ENCODE data around the gene FHIT.
A peak's percentile ranks its signal among the peaks of the same experiment; 100 is the strongest.
"Not testable (repeated sequence)": the region's sequence is repeated elsewhere in the genome, so short reads cannot be mapped to it uniquely, and the experiment has no call there.

Gene FHIT

DNA sequence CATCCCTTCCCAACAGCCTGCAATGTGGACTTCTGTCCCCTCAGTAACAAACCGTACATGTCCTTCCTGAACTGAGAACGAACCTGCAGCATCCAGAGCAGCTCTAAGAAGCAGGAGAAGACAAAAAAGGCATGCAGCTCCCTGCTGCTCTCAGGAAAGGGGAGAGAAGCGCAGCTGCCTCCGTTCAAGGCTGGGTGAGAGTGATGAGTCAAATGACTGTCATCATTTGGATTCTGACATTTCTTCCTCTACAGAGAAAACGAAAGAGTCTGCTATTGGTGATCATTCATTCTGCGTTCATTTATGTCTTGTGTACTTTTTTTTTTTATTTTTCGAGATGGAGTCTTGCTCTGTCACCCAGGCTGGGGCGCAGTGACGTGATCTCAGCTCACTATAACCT is 677.8 kb downstream of the FHIT start:
- peak in 1 of 2 experiments; percentile 35 for DNase-seq (ENCODE audit: low read depth in 2 of 2)

DNA sequence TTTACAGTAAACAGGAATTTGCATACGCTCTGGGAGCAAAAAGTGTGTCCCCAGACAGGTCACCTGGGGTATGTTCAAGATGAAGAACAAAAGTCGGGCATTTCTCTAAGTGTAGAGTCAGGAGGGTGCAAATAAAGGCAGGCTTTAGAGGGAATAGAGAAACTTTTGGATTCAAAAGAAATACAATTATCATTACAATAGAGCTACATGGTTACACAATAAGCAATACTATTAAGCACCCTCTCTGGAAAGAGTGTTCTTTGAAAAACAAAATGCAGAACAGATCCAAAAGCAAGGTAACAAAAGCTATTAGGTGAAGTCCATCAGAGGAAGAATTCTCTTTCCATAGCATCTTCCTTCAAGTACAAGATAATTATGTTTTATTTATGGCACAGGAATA is 679.7 kb downstream of the FHIT start:
- no peak for DNase-seq (ENCODE audit: low read depth in 2 of 2)

DNA sequence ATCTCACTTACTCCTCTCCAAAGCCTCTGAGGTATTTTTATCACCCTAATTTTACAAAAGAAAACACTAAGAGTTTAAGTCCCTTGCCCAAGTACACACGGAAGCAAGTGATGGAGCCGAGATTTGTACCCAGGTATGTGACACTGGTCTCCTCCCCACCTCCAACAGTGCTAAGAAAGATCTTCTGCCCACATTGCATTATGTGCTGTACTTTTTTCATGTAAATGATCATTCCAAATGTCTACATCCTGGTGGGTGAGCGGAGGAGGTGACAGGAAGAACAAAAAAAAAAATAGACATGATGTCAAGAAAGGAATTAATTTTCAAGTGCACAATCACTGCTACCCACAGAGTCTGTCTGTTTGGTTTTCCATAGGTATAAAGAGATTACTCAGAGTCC is 694.1 kb downstream of the FHIT start:
- no peak for DNase-seq (ENCODE audit: low read depth in 2 of 2)

DNA sequence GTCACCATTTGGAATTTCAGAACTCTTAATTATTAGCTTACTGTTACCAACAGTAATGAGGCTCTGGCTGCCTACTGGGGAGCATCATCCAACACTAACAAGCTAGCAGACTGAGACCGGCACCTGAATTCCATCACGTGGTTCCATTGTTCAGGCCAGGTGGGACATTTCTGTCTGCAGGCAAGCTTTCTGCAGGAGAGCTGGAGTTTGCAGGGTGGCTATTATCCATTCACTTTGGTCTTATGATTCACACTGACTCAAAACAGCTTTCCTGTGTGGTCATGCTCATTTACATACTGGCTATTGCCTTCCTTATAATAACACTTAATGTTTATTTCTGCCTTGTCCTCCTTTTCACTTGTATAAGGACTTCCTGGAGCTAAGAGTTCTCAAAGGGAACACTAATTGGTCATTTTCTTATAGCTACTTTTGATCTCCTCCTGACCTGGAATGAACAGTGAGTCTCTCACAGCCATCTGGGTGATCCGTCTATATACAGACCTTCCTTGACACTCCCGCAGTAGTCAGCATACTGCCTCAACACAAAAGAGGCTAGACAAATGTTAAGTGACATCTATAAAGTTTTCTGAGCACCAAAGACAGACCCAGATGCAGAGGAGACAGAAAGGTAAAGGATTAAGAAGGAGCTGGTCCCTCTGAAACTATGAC is 695.4 kb downstream of the FHIT start:
- DNase-seq (ENCODE audit: low read depth in 2 of 2): no peak

DNA sequence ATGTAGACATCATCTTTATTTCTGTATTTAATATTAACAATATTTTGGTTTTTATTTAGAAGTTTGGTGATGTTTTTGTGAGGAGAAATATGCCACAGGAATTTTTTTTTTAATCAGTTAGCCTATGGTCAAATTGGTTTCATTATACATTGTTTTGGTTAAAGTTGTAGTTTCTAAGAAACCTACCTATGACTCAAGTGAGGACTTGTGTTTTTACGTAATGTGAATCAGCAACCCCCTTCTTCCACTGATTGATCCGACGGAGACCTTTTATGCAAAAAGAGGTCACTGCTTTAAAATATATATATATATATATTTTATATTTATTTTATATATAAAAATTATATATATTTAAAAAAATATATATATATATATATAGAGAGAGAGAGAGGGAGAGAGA is 698.1 kb downstream of the FHIT start:
- no peak for DNase-seq (ENCODE audit: low read depth in 2 of 2)

DNA sequence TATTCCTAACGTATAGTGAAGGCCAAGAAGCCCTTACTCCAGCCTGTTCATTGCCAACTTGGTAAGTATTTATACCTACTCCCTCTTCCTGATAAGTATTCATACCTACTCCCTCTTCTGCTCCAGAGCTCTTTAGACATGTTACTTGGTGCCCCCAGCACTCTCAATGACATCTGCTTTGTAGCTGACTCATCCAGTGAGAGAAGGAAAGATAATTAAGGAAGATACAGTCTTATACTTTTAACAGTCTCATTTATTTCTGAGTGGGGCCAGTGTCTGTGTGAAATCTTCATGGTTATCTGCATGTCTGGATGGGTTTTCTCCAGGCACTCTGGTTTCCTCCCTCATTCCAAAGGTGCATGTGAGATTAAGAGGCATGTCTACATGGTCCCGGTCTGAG is 698.7 kb downstream of the FHIT start:
- peak in 1 of 2 experiments; percentile 6 for DNase-seq (ENCODE audit: low read depth in 2 of 2)

DNA sequence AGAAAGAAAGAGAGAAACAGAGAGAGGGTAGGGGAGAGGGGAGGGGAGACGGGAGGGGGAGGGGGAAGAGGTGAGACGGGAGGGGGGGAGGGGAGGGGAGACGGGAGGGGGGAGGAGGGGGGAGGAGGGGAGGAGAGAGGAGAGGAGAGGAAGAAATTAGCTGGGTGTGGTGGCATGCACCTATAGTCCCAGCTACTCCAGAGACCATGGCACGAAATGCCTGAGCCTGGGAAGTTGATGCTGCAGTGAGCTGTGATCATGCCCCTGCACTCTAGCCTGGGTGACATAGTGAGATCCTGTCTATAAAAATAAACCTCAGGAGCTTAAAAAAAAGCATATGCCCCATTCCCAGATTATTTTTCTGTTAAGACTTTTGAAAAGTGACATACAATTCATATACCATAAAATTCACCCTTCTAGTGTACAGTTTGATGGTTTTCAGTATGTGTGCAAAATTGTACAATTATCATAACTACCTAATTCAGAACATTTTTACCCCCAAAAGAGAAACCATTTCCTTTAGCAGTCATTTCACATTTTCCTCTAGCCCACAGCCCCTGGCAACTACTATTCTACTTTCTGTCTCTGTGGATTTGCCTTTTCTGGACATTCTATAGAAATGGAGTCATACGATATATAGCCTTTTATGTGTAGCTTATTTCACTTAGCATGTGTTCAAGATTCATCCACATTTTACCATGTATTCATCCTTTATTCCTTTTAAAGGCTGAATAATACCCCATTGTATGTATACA is 699.6 kb downstream of the FHIT start:
- DNase-seq (ENCODE audit: low read depth in 2 of 2): no peak

DNA sequence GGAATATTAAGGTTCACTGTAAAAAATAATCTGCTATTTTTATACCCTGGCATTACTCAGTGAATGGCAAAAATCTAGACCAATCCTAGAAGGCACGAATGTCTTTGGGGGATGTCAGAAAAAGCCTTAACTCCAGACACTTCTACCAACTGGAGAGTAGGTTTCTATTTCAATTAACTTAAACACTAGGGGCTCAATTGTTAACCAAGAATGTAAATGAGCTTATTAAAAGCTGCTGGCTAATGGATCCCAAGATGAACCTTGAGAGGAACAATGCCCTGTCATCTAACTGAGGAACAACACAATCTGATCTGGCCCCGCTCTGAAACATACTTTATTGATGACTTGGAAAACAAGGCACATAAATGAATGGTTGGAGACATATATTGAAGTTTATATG is 701.4 kb downstream of the FHIT start:
- DNase-seq (ENCODE audit: low read depth in 2 of 2): no peak

DNA sequence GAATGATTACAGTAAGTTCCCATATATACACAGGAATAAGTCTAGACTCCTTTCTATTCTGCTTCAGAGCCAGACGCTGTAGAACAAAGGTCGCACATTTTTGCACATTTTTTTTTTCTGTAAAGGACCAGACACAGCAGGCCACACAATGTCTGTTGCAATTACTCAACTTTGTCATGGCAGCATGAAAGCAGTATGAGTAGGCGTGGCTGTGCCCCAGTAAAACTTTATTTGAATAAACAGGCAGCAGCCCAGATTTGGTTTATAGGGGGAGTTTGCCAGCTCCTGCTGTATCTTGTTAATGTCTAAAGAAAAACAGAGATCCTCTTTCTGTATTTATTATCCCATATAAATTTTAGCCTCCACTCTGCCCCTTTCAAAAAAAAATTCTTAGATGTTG is 708.3 kb downstream of the FHIT start:
- no peak for DNase-seq (ENCODE audit: low read depth in 2 of 2)

DNA sequence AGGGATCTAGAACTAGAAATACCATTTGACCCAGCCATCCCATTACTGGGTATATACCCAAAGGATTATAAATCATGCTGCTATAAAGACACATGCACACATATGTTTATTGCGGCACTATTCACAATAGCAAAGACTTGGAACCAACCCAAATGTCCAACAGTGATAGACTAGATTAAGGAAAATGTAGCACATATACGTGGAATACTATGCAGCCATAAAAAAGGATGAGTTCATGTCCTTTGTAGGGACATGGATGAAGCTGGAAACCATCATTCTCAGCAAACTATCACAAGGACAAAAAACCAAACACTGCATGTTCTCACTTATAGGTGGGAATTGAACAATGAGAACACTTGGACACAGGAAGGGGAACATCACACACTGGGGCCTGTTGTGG is 711.9 kb downstream of the FHIT start:
- DNase-seq (ENCODE audit: low read depth in 2 of 2): not testable (repeated sequence)

DNA sequence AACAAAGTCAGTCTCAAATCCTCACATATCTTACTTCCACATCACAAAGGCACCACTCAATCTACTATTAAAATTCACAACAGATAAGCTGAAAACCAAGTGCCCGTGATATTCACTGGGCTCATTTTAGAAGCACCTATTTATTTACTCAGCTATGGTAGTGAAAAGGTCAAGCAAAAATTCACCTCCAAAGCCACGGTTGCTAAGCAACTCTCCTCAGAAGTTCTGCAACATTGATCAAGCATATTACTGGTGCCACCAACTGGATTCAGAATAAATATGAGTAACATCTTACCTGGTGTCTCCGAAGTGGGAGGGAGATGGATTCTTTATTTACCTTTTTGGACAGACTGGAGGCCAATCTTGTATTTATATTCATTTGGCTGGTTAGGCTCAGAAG is 714.8 kb downstream of the FHIT start:
- DNase-seq (ENCODE audit: low read depth in 2 of 2): no peak

DNA sequence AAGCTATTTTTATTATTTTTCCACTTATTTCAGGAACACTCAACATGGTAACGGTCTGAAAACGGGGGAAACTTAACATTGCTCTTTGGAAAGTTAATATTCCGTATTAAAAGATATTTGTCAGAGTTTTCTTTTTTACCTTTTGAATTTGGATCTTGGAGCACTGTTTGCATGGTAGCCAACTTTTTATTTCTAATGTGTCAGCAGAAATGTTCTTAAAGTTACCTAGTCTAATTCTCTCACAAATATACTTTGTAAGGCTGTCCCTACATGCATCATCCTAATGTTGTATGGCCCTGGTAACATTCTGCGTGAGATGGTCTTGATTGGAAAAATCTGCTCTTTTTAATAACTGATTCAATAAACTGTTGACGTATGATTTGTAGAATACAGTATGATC is 719.5 kb downstream of the FHIT start:
- DNase-seq (ENCODE audit: low read depth in 2 of 2): no peak

DNA sequence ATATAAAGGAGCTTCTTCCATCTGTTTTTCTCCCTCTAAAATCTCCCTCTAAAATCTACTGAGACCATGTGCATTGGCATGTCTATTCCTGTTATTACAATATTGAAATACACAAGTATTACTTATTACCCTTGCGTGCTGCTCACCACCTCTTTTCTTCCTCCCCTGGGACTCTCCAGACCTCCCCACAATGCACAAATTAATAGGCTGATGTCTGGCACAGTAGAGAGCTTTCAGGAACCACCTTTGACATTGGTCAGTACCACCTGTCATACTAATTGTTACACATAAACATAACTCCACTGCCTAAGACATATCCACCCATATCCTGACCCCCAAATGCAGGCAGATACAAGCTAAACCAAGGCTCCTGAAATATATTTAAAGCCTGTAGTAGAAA is 722.6 kb downstream of the FHIT start:
- no peak for DNase-seq (ENCODE audit: low read depth in 2 of 2)

DNA sequence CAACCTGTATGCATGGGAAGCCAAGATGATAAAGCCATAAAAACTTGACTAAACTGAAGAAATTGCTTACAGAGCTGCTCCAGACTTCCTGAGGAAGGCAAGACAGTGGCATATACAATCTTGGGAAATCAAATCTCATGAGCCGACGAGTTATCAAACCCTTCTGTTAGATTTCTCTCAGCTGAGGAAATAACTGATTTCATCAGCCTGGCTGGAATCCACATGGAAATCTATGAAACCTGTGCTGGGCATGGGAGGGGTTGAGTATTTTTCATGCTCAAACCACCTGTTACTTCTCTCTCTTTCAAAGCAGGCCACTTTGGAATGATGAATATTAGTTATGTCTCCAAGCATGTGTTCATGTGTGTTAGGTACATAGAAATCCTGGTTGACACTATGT is 727.7 kb downstream of the FHIT start:
- DNase-seq (ENCODE audit: low read depth in 2 of 2): no peak

DNA sequence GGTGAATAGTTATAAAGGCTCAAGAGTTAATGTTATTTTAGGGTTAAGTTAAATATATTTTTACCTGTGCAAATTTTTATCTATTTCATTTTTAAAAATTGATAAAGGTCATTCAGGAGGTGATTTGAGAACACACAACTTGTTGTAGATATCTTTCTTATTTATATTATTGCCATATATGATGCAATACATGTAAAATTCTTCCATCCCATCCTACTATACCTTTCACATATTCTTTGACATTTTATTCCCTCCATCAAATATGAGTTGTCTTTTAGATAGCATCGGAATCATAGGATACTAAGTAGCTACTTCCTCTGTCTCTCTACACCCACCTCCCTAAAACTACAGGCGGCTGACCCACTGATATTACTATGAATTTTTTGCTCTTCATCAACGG is 734.1 kb downstream of the FHIT start:
- no peak for DNase-seq (ENCODE audit: low read depth in 2 of 2)

DNA sequence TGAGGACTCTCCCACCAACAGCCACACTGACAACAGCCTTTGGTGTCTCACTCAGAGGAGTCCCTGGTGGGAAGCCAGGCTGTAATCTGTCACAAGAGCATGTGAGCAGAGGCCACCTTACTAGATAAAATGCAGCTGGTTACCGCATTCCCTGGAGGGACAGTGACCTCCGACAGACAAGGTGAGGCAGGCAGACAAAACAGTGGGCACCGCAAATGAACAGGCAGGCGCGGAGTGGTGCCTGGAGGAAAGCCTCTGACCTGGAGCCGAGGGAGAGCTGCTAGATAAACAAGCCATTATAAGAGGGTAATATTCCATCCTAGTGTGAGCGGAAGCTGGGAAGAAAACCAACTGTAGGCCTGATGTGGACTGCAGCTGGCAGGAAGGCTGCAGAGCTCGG is 736.4 kb downstream of the FHIT start:
- DNase-seq (ENCODE audit: low read depth in 2 of 2): no peak

DNA sequence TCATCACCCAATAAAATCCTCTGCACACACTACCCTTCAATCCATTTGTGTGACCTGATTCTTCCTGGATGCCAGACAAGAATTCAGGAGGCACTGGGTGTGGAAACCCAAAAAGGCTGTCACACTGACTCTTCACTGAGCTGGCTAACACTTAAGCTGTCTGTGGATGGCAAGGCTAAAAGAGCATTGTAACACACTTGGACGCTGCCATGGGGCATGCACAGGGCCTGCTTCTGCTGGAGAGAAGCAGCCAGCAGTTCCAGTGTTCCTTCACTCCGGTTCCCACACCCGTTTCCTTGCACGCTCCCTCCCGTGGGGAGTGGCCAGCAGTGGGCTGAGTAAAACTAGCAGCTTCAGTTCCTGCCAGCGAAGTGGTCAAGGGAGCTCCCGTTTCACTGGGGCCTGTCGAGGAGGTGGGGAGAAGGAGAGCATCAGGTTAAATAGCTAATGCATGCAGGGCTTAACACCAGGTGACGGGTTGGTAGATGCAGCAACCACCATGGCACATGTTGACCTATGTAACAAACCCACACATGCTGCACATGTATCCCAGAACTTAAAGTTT is 737.1 kb downstream of the FHIT start:
- DNase-seq (ENCODE audit: low read depth in 2 of 2): no peak

DNA sequence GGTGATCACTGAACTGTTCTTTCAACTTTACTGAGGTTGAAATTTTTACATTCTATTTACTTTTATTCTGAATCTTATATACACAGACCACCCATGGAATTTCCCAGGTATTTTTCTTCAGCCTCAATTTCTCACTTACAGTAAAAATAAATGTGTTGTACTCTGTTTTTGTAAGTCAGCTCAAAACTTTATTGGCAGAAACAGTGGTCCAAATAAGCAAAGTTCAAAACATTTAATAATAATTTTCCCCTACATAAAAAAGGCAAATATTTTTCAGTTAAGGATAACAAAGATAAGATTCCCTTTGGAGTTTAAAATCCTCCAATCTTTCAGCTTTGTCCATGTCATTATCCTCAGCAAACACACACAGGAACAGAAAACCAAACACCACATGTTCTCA is 738.0 kb downstream of the FHIT start:
- no peak for DNase-seq (ENCODE audit: low read depth in 2 of 2)

DNA sequence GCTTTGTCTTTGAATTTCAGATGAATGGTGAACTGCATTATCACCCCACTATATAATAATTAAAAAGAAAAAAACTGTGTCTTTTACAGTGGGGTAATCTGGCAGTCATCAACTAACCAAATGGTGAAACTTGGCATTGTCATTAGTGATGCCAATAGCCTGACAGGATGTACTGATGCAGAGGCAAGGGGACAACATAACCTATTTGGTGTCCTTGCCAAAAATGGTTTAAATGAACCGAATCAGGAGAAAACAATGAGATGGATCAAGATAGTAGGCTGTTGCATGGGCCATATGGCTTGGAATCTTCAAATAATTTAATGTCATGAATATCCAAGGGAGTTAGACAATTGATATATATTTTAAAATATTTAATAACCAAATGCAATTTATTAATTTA is 738.7 kb downstream of the FHIT start:
- DNase-seq (ENCODE audit: low read depth in 2 of 2): no peak

DNA sequence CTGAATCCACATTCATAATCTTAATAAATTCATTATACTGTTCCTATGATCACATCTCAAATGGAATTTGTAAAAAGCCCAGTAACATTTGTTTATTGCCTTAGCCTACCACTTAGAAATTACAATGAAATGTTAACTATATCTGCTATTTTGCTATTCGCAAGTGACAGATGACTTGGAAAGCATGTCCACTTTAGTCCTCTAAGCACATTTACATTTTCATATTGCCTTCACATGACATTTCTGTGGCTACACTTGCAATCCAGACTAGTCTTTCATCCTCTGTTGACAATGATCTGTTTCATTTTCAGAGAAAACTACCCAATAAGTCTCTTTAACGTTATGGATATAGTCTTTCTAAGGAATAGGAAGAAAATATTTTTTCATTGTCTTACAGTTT is 741.8 kb downstream of the FHIT start:
- DNase-seq (ENCODE audit: low read depth in 2 of 2): no peak

DNA sequence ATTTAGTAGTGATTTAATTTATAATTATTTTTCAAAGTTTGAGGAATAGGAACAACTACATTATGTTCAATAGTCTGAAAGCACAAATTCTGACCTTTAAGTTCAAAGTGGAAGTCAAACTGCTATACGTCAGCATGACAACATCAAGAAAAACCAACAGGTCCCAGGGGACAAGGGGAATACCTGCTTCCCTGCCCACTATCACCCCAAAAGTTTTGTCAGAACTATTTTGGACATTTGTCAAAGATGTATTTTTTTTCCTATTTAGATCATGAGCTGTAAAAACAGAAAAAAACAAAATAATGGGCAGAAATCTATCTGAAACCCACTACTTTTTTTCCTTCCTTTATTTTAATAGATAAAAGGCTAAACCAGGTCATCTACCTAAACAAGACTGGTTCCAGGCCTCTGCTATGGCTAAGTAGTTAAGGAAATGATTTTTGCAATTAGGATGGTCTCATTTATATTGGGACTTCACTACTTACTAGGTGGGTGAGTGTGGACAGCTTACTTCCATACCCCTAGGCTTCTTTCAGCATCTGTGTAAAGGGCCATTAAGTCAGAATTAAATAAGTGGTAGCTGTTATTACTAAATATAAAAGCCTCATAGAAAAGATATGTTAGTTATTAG is 746.3 kb downstream of the FHIT start:
- no peak for DNase-seq (ENCODE audit: low read depth in 2 of 2)

DNA sequence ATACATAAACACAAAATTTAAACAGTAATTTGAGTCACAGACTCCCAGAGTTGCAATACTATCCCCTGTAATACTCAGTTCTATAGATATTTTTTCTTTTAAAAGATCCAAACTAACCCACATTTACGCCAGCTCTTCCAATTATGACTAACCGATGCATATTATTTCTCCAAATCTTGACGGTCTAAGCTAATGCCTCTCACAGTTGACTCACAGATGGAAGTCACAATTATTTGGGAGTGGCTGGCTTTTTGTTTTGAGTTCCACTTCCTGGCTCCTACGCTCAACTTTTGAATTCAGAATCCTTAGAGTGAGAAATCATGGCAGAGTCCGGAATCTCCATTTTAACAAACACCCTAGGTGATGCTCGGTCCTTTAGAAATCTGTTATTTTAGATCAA is 749.9 kb downstream of the FHIT start:
- no peak for DNase-seq (ENCODE audit: low read depth in 2 of 2)

DNA sequence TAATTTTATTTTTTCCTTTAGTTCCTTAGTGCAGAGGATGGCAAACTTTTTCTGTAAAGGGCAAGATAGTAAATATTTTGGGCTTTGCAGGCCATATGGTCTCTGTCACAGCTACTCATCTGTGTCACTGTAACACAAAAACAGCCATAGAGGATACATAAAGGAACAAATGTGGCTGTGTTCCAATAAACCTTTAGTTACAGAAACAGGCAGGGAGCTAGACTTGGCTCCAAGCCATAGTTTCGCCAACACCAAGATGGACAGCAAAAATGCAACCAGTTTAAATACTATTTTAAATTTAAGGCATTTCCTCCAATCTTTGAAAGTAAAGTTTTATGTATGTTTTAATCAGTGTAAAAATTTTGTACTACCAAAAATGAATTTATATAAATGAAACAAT is 753.4 kb downstream of the FHIT start:
- no peak for DNase-seq (ENCODE audit: low read depth in 2 of 2)
